ENCODE data around the gene BBS9. TPM values are rescaled to one million over a fixed set of nuclear protein-coding genes. Genes with fewer than 3 reads are reported as not detected.

Gene BBS9
- total and polyA plus RNA-seq, 9 of the 15 experiments (the other 6 are each of a cell fraction or from before 2014, with no cell fraction given): 0.77 to 3.3 (median 2.4) TPM

- CTCF ChIA-PET (ENCODE audit: low intra/inter-chr PET ratio): no interaction called here
Observed at GRCh38 chr7:33578881-33579672, 449.7 kb downstream of the BBS9 start.

More at GRCh38 chr7:33578881-33579672, 449.7 kb downstream of the BBS9 start:
- POLR2A ChIA-PET: no interaction called here
- TF ChIP-seq SAP30 (IDR thresholded peaks at IDR 0.05; ENCODE audit: borderline replicate concordance, insufficient read depth, low read depth, low read length, poor library complexity, severe bottlenecking): no peak
- no peak for TF ChIP-seq E4F1 (CRISPR knock-in tag; IDR thresholded peaks at IDR 0.05; ENCODE audit: borderline replicate concordance)
- no peak for TF ChIP-seq ZBTB5 (IDR thresholded peaks at IDR 0.05)
- no peak for TF ChIP-seq HDAC3 (IDR thresholded peaks at IDR 0.05; ENCODE audit: borderline replicate concordance, partially characterized antibody)
- no peak for TF ChIP-seq DMBX1 (CRISPR knock-in tag; IDR thresholded peaks at IDR 0.05; ENCODE audit: borderline replicate concordance)
- no peak for TF ChIP-seq DDX20 (tag; IDR thresholded peaks at IDR 0.05; ENCODE audit: low read depth)
- no peak for TF ChIP-seq U2AF2 (optimal IDR thresholded peaks at IDR 0.05; ENCODE audit: low read depth, low read length)
- TF ChIP-seq ELK3 (CRISPR knock-in tag; IDR thresholded peaks at IDR 0.05): no peak
- no peak for TF ChIP-seq NCOA1 (IDR thresholded peaks at IDR 0.05; ENCODE audit: low read depth)
- no peak for TF ChIP-seq ARNT (IDR thresholded peaks at IDR 0.05)
- in situ Hi-C loops (cut with MboI) (no loop called here), intact Hi-C loops (cut with micrococcal nuclease) (no loop called here)
- FAIRE-seq: no peak
- H3K79me2 ChIP-seq (ENCODE audit: control insufficient read depth, insufficient read depth, low read length): no peaks in the 10 kb centered on the region
- WGBS (ENCODE audit: insufficient coverage, low coverage, missing lambda C conversion rate): 0% methylated on average over 5 of the region's 5 CpGs
- 0 out of 2 replicates have a peak, but pooled peaks cover 1% of the 10 kb centered on the region for H3K9me3 ChIP-seq (replicated peaks; ENCODE audit: control insufficient read depth, insufficient read depth, low read depth, low read length)
- H3K27me3 ChIP-seq (ENCODE audit: control insufficient read depth in 2 of 2, insufficient read depth in 2 of 2, low read length in 2 of 2): no peaks in the 10 kb centered on the region
- no TSS peak for BruUV-seq (replicated peaks)
- no peak overlapping the region for H3K4me3 ChIP-seq
- no peak overlapping the region for H2AFZ ChIP-seq (ENCODE audit: low read depth, low read length)
- H4K20me1 ChIP-seq (replicated peaks; ENCODE audit: control insufficient read depth, insufficient read depth, low read length): no peaks in the 10 kb centered on the region
- H3K27ac ChIP-seq (ENCODE audit: extremely low read depth, low read depth, low read length): no peak overlapping the region
- H3K36me3 ChIP-seq (ENCODE audit: control insufficient read depth, insufficient read depth, low read length): no peaks in the 10 kb centered on the region
- H3K9ac ChIP-seq (ENCODE audit: insufficient read depth in 1 of 2, low read depth in 2 of 2, low read length in 2 of 2): no peak overlapping the region
- no peak overlapping the region for H3K4me2 ChIP-seq (ENCODE audit: insufficient read depth, low read length)
- H3K4me1 ChIP-seq (replicated peaks in 1 of 2; ENCODE audit: control insufficient read depth in 2 of 2, insufficient read depth in 2 of 2, low read length in 2 of 2): no peaks in the 10 kb centered on the region
- no peaks in the 10 kb centered on the region for H3K9me1 ChIP-seq (ENCODE audit: control insufficient read depth, insufficient read depth, low read length)
- no peak for ATAC-seq
- DNase-seq (ENCODE audit: extremely low read depth in 1 of 4, low spot score in 3 of 4): no peak

Measured in K562 (cell line).